ENCODE data around the gene ROR1. TPM values are rescaled to one million over a fixed set of nuclear protein-coding genes. Genes with fewer than 3 reads are reported as not detected.

The ROR1 gene
- polyA plus RNA-seq, 1 of the 3 experiments (the other 2 are of a cell fraction), result 4.0 TPM

- no peak overlapping the region for H3K4me3 ChIP-seq (ENCODE audit: low read depth in 2 of 2, low read length in 1 of 2)
- H3K27ac ChIP-seq (ENCODE audit: low read depth in 2 of 2, low read length in 1 of 2), result no peak overlapping the region
- ChIA-PET CTCF (interaction anchor here (0.9 to 1.3 kb wide), 2 partner anchors 11 to 517 kb away, joined by 3 read pairs; no protein-coding TSS in a partner anchor), POLR2A (no interaction called here)
- no peaks in the 10 kb centered on the region for H3F3A ChIP-seq (replicated peaks; ENCODE audit: insufficient read depth)
- no peaks in the 10 kb centered on the region for H3K9me3 ChIP-seq
- H3K79me2 ChIP-seq (ENCODE audit: insufficient read depth), result no peaks in the 10 kb centered on the region
- TF ChIP-seq YY1 (IDR thresholded peaks at IDR 0.05; ENCODE audit: low read depth) (no peak), TAF1 (IDR thresholded peaks at IDR 0.05; ENCODE audit: borderline replicate concordance, low read depth, low read length) (no peak), EP300 (IDR thresholded peaks at IDR 0.05; ENCODE audit: borderline replicate concordance in 1 of 2, low read depth in 1 of 2, low read length in 1 of 2) (no peak), TCF12 (IDR thresholded peaks at IDR 0.05) (no peak), JUND (IDR thresholded peaks at IDR 0.05) (no peak), SMC3 (IDR thresholded peaks at IDR 0.05; ENCODE audit: low read depth, low read length) (no peak), POLR2AphosphoS5 (IDR thresholded peaks at IDR 0.05; ENCODE audit: low read depth, low read length) (no peak)
- no peak for DNase-seq
- H3K4me2 ChIP-seq, result no peak overlapping the region
- no peaks in the 10 kb centered on the region for H4K20me1 ChIP-seq (ENCODE audit: insufficient read depth)
- H3K9ac ChIP-seq, result no peak overlapping the region
- no peak overlapping the region for H2AFZ ChIP-seq (ENCODE audit: low read depth)
- peaks cover 0 to 3% of the 10 kb centered on the region in 2 experiments; a peak in 2 of 4 replicates for H3K4me1 ChIP-seq (ENCODE audit: control insufficient read depth in 1 of 2, insufficient read depth in 2 of 2, low read depth in 1 of 2, low read length in 1 of 2)
- H3K36me3 ChIP-seq (replicated peaks in 1 of 2; ENCODE audit: control insufficient read depth in 1 of 2, insufficient read depth in 2 of 2, low read length in 1 of 2), result no peaks in the 10 kb centered on the region
- 74% methylated on average over 5 of the region's 5 CpGs for WGBS (ENCODE audit: low lambda C conversion rate)
- H3K9me2 ChIP-seq, result no peaks in the 10 kb centered on the region
- H3K27me3 ChIP-seq (ENCODE audit: insufficient read depth), result no peaks in the 10 kb centered on the region
Measured at GRCh38 chr1:63729227-63729620, 44.6 kb upstream of the ROR1 start.

GRCh38 chr1:63730211-63730610 lies 43.6 kb upstream of the ROR1 start:
- peak; percentile 53 for TF ChIP-seq GATA2 (CRISPR knock-in tag; IDR thresholded peaks at IDR 0.05)
- no peak for TF ChIP-seq FOXM1 (IDR thresholded peaks at IDR 0.05; ENCODE audit: low read depth)
- ChIA-PET POLR2A (no interaction called here), CTCF (interaction anchor here (0.9 to 1.3 kb wide), 3 partner anchors 13 to 516 kb away, joined by 3 read pairs; no protein-coding TSS in a partner anchor)
- Histone ChIP-seq H3K79me2 (ENCODE audit: insufficient read depth) (no peaks in the 10 kb centered on the region), H3K4me1 (ENCODE audit: control insufficient read depth in 1 of 2, insufficient read depth in 2 of 2, low read depth in 1 of 2, low read length in 1 of 2) (peaks cover 0 to 3% of the 10 kb centered on the region in 2 experiments; a peak in 2 of 4 replicates), H3K9me3 (no peaks in the 10 kb centered on the region), H3K4me2 (no peak overlapping the region), H3K36me3 (replicated peaks in 1 of 2; ENCODE audit: control insufficient read depth in 1 of 2, insufficient read depth in 2 of 2, low read length in 1 of 2) (no peaks in the 10 kb centered on the region), H4K20me1 (ENCODE audit: insufficient read depth) (no peaks in the 10 kb centered on the region), H3K4me3 (ENCODE audit: low read depth in 2 of 2, low read length in 1 of 2) (no peak overlapping the region), H3K27me3 (ENCODE audit: insufficient read depth) (no peaks in the 10 kb centered on the region), H3F3A (replicated peaks; ENCODE audit: insufficient read depth) (no peaks in the 10 kb centered on the region), H3K9ac (no peak overlapping the region), H3K9me2 (no peaks in the 10 kb centered on the region), H2AFZ (ENCODE audit: low read depth) (no peak overlapping the region; the same call in 1 of the 2 replicates), H3K27ac (ENCODE audit: low read depth in 2 of 2, low read length in 1 of 2) (no peak overlapping the region)
- DNase-seq, result peak; percentile 14
- 44% methylated on average over 4 of the region's 4 CpGs for whole genome bisulfite sequencing (ENCODE audit: low lambda C conversion rate)

- Histone ChIP-seq H3K9me2 (no peaks in the 10 kb centered on the region), H3K4me1 (ENCODE audit: control insufficient read depth in 1 of 2, insufficient read depth in 2 of 2, low read depth in 1 of 2, low read length in 1 of 2) (peaks cover 0 to 3% of the 10 kb centered on the region in 2 experiments; a peak in 2 of 4 replicates), H4K20me1 (ENCODE audit: insufficient read depth) (no peaks in the 10 kb centered on the region), H3K4me2 (0 out of 2 replicates have a peak overlapping the region, but pooled peaks have one; percentile 1), H3K9ac (no peak overlapping the region; the same call in 1 of the 2 replicates), H3K27ac (ENCODE audit: low read depth in 2 of 2, low read length in 1 of 2) (peak overlapping the region in 1 of 2 experiments; percentile 21; a peak in 2 of 4 replicates), H3K4me3 (ENCODE audit: low read depth in 2 of 2, low read length in 1 of 2) (no peak overlapping the region), H3K27me3 (ENCODE audit: insufficient read depth) (no peaks in the 10 kb centered on the region), H3K36me3 (replicated peaks in 1 of 2; ENCODE audit: control insufficient read depth in 1 of 2, insufficient read depth in 2 of 2, low read length in 1 of 2) (no peaks in the 10 kb centered on the region), H2AFZ (ENCODE audit: low read depth) (no peak overlapping the region), H3K79me2 (ENCODE audit: insufficient read depth) (no peaks in the 10 kb centered on the region), H3F3A (replicated peaks; ENCODE audit: insufficient read depth) (no peaks in the 10 kb centered on the region), H3K9me3 (no peaks in the 10 kb centered on the region)
- WGBS (ENCODE audit: low lambda C conversion rate), result 58% methylated on average over 9 of the region's 9 CpGs
- CTCF ChIA-PET, result interaction anchor here (1.0 to 1.5 kb wide), 2 partner anchors 39 kb away, joined by 3 to 7 read pairs; no protein-coding TSS in a partner anchor
- POLR2A ChIA-PET, result no interaction called here
- no peak for DNase-seq
- no peak for TF ChIP-seq POLR2AphosphoS5 (IDR thresholded peaks at IDR 0.05; ENCODE audit: low read depth, low read length)
- no peak for TF ChIP-seq FOXM1 (IDR thresholded peaks at IDR 0.05; ENCODE audit: low read depth)
- TF ChIP-seq GABPA (IDR thresholded peaks at IDR 0.05; ENCODE audit: low read depth), result no peak
- TF ChIP-seq PBX3 (IDR thresholded peaks at IDR 0.05), result peak; percentile 82
- TF ChIP-seq MXI1 (IDR thresholded peaks at IDR 0.05; ENCODE audit: low read depth, low read length), result no peak
- no peak for TF ChIP-seq MEF2A (IDR thresholded peaks at IDR 0.05; ENCODE audit: borderline replicate concordance, low read depth)
- no peak; the same call in 1 of the 2 replicates for TF ChIP-seq TCF12 (IDR thresholded peaks at IDR 0.05)
- peak; percentile 53 for TF ChIP-seq JUND (IDR thresholded peaks at IDR 0.05)
- TF ChIP-seq RAD21 (IDR thresholded peaks at IDR 0.05; ENCODE audit: low read length), result no peak
- TF ChIP-seq GATA2 (CRISPR knock-in tag; IDR thresholded peaks at IDR 0.05), result no peak
- peak; percentile 72 for TF ChIP-seq FOSL2 (IDR thresholded peaks at IDR 0.05; ENCODE audit: borderline replicate concordance, low read depth)
- TF ChIP-seq TAF1 (IDR thresholded peaks at IDR 0.05; ENCODE audit: borderline replicate concordance, low read depth, low read length), result no peak
- TF ChIP-seq RXRA (IDR thresholded peaks at IDR 0.05; ENCODE audit: borderline replicate concordance, low read depth), result no peak
- no peak for TF ChIP-seq FOXJ3 (CRISPR knock-in tag; IDR thresholded peaks at IDR 0.05)
Measured at GRCh38 chr1:63731117-63732043, 42.4 kb upstream of the ROR1 start.
